Stomach (tissue), 9 donors: ENCODE results near the gene SPATS2. TPM values are rescaled to one million over a fixed set of nuclear protein-coding genes. Genes with fewer than 3 reads are reported as not detected.

Experiments used
- DNase-seq, 2 donors: peaks; one replicate each; pipeline versions ENCODE4 v3.0.0 to v3.0.0-alpha.2; 2013 to 2019
- H3K27ac ChIP-seq, 5 donors: fragments of 200-600 bp in 4 of 5; sonication (generic) in 4 of 5; one replicate each; pipeline ENCODE4 v1.5.1; 2013 to 2019; ENCODE audit warnings: mild to moderate bottlenecking in 1 of 5, moderate library complexity in 1 of 5
- H3K27me3 ChIP-seq, 3 donors: fragments of 200-600 bp; sonication (generic); one replicate each; pipeline ENCODE4 v1.5.1; 2017 to 2019; ENCODE audit warnings: mixed run types in 1 of 3
- H3K36me3 ChIP-seq, 4 donors: fragments of 200-600 bp; sonication (generic); 1 replicate in 3 of 4; 2 replicates in 1 of 4; pipeline ENCODE4 v1.5.1; 2016 to 2019
- H3K4me1 ChIP-seq, 4 donors: fragments of 200-600 bp; sonication (generic); one replicate each; pipeline ENCODE4 v1.5.1; 2016 to 2019
- H3K4me3 ChIP-seq, 4 donors: fragments of 200-600 bp; sonication (generic) in 3 of 4; one replicate each; pipeline ENCODE4 v1.5.1; 2016 to 2019; ENCODE audit warnings: mild to moderate bottlenecking in 1 of 4
- H3K9me3 ChIP-seq, 4 donors: fragments of 200-600 bp; sonication (generic); one replicate each; pipeline ENCODE4 v1.5.1; 2016 to 2019
- EP300 ChIP-seq: sonication (generic); formaldehyde crosslinking; IDR thresholded peaks from one replicate; pipeline ENCODE4 v1.6.1; 2017; ENCODE audit warnings: antibody characterized with exemption
- POLR2A ChIP-seq, 4 donors: fragments of 450-650 bp; IDR thresholded peaks; one replicate each; pipeline ENCODE4 v1.6.1; 2016; ENCODE audit warnings: antibody characterized with exemption in 4 of 4, control low read depth in 2 of 4, mild to moderate bottlenecking in 1 of 4, moderate library complexity in 1 of 4
- POLR2AphosphoS5 ChIP-seq, 3 donors: sonication (generic); formaldehyde crosslinking; IDR thresholded peaks; one replicate each; pipeline ENCODE4 v1.6.1; 2016; ENCODE audit warnings: antibody characterized with exemption in 3 of 3
- WGBS, 5 donors: extraction: QIAGEN DNeasy Blood & Tissue Kit in 3 of 5; methylation state at CpG; one replicate each; pipeline versions ENCODE4 v1.1.5 to v1.1.7; 2013 to 2018; 5-methylcytosine and 5-hydroxymethylcytosine counted together
- intact Hi-C: fragments of 100-400 bp; cut with DNase I; formaldehyde crosslinking; loops from one replicate; pipeline ENCODE4 v1.15.1; 2023; ENCODE audit warnings: low total_unique reads
- polyA plus RNA-seq, 3 donors: library from polyadenylated mRNA; stranded (reverse); fragments of 200-250 nt; gene quantifications; one replicate each; pipeline ENCODE4 v1.2.3, GENCODE V29; 2013
- total RNA-seq, 5 donors: library from RNA; depleted of rRNA; stranded (reverse); fragments of >200 nt; gene quantifications; one replicate each; pipeline versions ENCODE4 v1.1.0 to v1.2.3, GENCODE V29; 2014 to 2016
- TF ChIP-seq, protein P1 (sequence below), 7 experiments: fragments of 450-650 bp in 4 of 7; fragments of 200-600 bp in 3 of 7; sonication (generic) in 3 of 7; IDR thresholded peaks; one replicate each; pipeline ENCODE4 v1.5.1; 2016 to 2019; ENCODE audit warnings: antibody characterized with exemption in 7 of 7, control low read depth in 2 of 7, mild to moderate bottlenecking in 1 of 7
- donor health status: healthy with polysubstance abuse.
- donor health status: Bipolar disorder and iron deficiency.
- donor health status: healthy.

The SPATS2 gene
- total and polyA plus RNA-seq, 8 donors = 8.0 to 194 (median 17.8) TPM

DNA sequence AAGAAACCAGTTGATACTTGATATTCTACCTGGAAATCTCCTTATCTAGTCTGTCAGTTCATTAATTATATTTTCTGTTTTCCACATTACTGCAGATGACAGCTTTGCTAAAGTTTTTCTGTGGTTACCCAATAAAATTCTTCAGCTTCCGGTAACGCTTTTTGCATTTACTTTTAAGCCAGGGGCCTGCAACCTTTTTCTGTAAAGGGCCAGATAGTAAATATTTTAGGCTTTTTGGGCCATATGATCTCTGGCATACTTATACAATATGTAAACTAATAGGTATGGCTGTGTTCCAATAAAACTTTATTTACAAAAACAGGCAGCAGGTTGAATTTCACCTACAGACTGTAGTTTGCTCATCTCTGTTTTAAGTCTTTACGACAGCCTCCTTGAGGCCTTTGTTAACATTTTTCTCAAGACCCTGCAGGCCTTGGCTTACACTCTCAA lies 48.3 kb downstream of the SPATS2 start:
- WGBS, 5 donors = 95 to 98% (median 97%) methylated on average over 3 of the region's 3 CpGs

DNA sequence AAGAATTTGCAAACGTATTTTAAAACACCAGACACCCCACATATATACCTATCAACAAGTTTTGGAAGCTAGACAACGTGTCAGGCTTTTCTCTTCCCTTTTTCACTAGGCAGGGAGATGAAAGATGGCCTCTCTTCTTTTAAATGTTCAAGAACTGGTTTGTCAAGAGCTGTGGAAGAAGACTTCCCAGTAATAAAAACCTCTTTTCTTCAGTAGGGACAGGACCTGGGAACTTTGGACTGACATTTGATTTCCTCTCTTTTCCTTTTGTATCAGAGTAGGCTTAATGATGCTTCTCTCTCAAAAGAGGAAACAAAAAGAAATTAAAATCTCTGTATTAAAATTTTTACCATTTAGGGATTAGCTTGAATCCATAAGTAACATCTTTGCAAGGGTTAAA lies 49.6 kb downstream of the SPATS2 start:
- no peaks in the 10 kb centered on the region for H3K36me3 ChIP-seq
- H3K4me1 ChIP-seq = peaks cover 0 to 16% (median 0%) of the 10 kb centered on the region in 4 donors
- WGBS, 5 donors = 51 to 81% (median 73%) methylated on average over 2 of the region's 2 CpGs
- DNase-seq = no peak
- no peaks in the 10 kb centered on the region for H3K9me3 ChIP-seq
- no peaks in the 10 kb centered on the region for H3K27me3 ChIP-seq
- TF ChIP-seq POLR2A (IDR thresholded peaks at IDR 0.05) (no peak), POLR2AphosphoS5 (IDR thresholded peaks at IDR 0.05) (no peak), EP300 (no peak)
- TF ChIP-seq, protein P1, sequence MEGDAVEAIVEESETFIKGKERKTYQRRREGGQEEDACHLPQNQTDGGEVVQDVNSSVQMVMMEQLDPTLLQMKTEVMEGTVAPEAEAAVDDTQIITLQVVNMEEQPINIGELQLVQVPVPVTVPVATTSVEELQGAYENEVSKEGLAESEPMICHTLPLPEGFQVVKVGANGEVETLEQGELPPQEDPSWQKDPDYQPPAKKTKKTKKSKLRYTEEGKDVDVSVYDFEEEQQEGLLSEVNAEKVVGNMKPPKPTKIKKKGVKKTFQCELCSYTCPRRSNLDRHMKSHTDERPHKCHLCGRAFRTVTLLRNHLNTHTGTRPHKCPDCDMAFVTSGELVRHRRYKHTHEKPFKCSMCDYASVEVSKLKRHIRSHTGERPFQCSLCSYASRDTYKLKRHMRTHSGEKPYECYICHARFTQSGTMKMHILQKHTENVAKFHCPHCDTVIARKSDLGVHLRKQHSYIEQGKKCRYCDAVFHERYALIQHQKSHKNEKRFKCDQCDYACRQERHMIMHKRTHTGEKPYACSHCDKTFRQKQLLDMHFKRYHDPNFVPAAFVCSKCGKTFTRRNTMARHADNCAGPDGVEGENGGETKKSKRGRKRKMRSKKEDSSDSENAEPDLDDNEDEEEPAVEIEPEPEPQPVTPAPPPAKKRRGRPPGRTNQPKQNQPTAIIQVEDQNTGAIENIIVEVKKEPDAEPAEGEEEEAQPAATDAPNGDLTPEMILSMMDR (IDR thresholded peaks at IDR 0.05) = no peak
- intact Hi-C loops = no loop called here
- H3K4me3 ChIP-seq = no peak overlapping the region
- no peak overlapping the region for H3K27ac ChIP-seq

More for the DNA sequence above, 48.3 kb downstream of the SPATS2 start:
- intact Hi-C loops = no loop called here
- peaks cover 0 to 10% (median 0%) of the 10 kb centered on the region in 4 donors for H3K4me1 ChIP-seq
- TF ChIP-seq EP300 (no peak), POLR2A (IDR thresholded peaks at IDR 0.05) (no peak), POLR2AphosphoS5 (IDR thresholded peaks at IDR 0.05) (no peak)
- TF ChIP-seq, protein P1 (IDR thresholded peaks at IDR 0.05) = no peak
- no peaks in the 10 kb centered on the region for H3K36me3 ChIP-seq
- no peak for DNase-seq
- no peak overlapping the region for H3K27ac ChIP-seq
- no peaks in the 10 kb centered on the region for H3K9me3 ChIP-seq
- H3K27me3 ChIP-seq = no peaks in the 10 kb centered on the region
- no peak overlapping the region for H3K4me3 ChIP-seq

DNA sequence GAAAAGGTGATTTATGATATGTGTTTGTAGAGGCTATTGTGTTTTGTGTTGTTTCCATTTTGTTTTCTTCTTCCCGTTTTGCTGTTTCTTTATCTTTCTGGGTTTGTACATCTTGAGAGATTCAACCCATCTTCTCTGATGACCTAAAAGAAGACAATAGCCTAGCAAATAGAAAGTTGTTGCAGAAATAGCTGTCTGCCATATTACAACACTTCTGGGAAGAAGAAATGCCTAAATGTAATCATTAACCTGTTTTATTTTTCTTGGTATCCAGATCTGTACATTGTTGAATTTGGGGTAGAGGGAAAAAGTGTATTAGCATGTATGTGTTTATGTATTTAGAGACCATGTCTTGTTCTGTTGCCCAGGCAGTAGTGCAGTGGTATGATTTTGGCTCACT lies 50.3 kb downstream of the SPATS2 start:
- peaks cover 0 to 18% (median 0%) of the 10 kb centered on the region in 4 donors for H3K4me1 ChIP-seq
- DNase-seq = no peak
- no peaks in the 10 kb centered on the region for H3K36me3 ChIP-seq
- H3K9me3 ChIP-seq = no peaks in the 10 kb centered on the region
- no peak overlapping the region for H3K27ac ChIP-seq
- no peaks in the 10 kb centered on the region for H3K27me3 ChIP-seq
- TF ChIP-seq POLR2A (IDR thresholded peaks at IDR 0.05) (no peak), POLR2AphosphoS5 (IDR thresholded peaks at IDR 0.05) (no peak), EP300 (no peak)
- TF ChIP-seq, protein P1 (IDR thresholded peaks at IDR 0.05) = no peak
- H3K4me3 ChIP-seq = no peak overlapping the region
- intact Hi-C loops = no loop called here
- WGBS, 5 donors = 72 to 81% (median 76%) methylated on average over 1 of the region's 1 CpG

DNA sequence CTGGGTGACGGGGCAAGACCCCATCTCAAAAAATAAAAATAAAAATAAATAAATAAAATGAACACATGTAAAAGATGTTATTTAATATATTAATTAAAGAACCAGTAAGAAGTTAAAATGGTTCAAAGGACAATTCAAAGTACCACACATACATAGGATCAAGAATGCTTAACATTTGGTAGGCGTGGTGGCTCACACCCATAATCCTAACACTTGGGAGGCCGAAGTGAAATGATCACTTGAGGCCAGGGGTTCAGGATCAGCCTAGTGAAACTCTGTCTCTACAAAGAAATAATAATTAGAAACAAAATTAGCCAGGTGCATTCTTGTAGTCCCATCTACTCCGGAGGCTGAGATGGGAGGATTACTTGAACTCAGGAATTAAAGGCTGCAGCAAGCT lies 53.3 kb downstream of the SPATS2 start:
- WGBS, 5 donors = 89 to 97% (median 95%) methylated on average over 4 of the region's 4 CpGs
- Histone ChIP-seq H3K27ac (no peak overlapping the region), H3K9me3 (no peaks in the 10 kb centered on the region), H3K27me3 (no peaks in the 10 kb centered on the region), H3K4me1 (peaks cover 0 to 18% (median 0%) of the 10 kb centered on the region in 4 donors), H3K36me3 (peaks cover 0 to 4% (median 3%) of the 10 kb centered on the region in 4 donors), H3K4me3 (no peak overlapping the region)
- intact Hi-C loops = no loop called here
- TF ChIP-seq EP300 (no peak), POLR2A (IDR thresholded peaks at IDR 0.05) (no peak), POLR2AphosphoS5 (IDR thresholded peaks at IDR 0.05) (no peak)
- TF ChIP-seq, protein P1 (IDR thresholded peaks at IDR 0.05) = no peak
- DNase-seq = no peak
